HG03439 (cell line): ENCODE data around the gene BOK.
"Not testable (repeated sequence)": the region's sequence is repeated elsewhere in the genome, so short reads cannot be mapped to it uniquely, and the experiment has no call there.

ENCODE experiments used
- ATAC-seq: cut with Tn5 transposase; IDR thresholded peaks from one replicate; pipeline ENCODE4 v1.9.1; 2021; ENCODE audit warnings: mild to moderate bottlenecking, moderate library complexity; ENCODE audit not compliant: unreplicated experiment

The BOK gene

GRCh38 chr2:241554610-241555322, 3.8 kb upstream of the BOK start:
- ATAC-seq = no peak

GRCh38 chr2:241555711-241556110, 2.8 kb upstream of the BOK start:
- ATAC-seq = no peak

- ATAC-seq = no peak
These were observed 1.8 kb upstream of the BOK start for GRCh38 chr2:241556746-241557145.

- no peak for ATAC-seq
These were observed 997 bp downstream of the BOK start for GRCh38 chr2:241559323-241560161.

GRCh38 chr2:241560162-241560882, 1.8 kb downstream of the BOK start:
- ATAC-seq = no peak

- ATAC-seq = no peak
These were observed 2.4 kb downstream of the BOK start for GRCh38 chr2:241560883-241561474.

- ATAC-seq = no peak
These were observed 3.3 kb downstream of the BOK start for GRCh38 chr2:241561832-241562231.

- no peak for ATAC-seq
These were observed 3.8 kb downstream of the BOK start for GRCh38 chr2:241562269-241562891.

- no peak for ATAC-seq
These were observed 4.5 kb downstream of the BOK start for GRCh38 chr2:241563031-241563507.

GRCh38 chr2:241563571-241563980, 5.0 kb downstream of the BOK start:
- ATAC-seq = no peak

GRCh38 chr2:241563981-241564595, 5.5 kb downstream of the BOK start:
- ATAC-seq = no peak

GRCh38 chr2:241564596-241565410, 6.3 kb downstream of the BOK start:
- ATAC-seq = no peak

- no peak for ATAC-seq
These were observed 6.9 kb downstream of the BOK start for GRCh38 chr2:241565411-241565810.

GRCh38 chr2:241566021-241566420, 7.5 kb downstream of the BOK start:
- ATAC-seq = not testable (repeated sequence)

GRCh38 chr2:241566468-241566867, 7.9 kb downstream of the BOK start:
- no peak for ATAC-seq

- not testable (repeated sequence) for ATAC-seq
These were observed 8.7 kb downstream of the BOK start for GRCh38 chr2:241567266-241567665.

- no peak for ATAC-seq
These were observed 9.2 kb downstream of the BOK start for GRCh38 chr2:241567776-241568175.

GRCh38 chr2:241568726-241569125, 10.2 kb downstream of the BOK start:
- no peak for ATAC-seq

GRCh38 chr2:241569831-241570281, 11.3 kb downstream of the BOK start:
- no peak for ATAC-seq
